Stimulated activated CD8-positive, alpha-beta memory T cell treated with anti-CD3 and anti-CD28 coated beads, Interleukin-12 subunit alpha, Interleukin-12 subunit beta, amount 100 ng/mL, for 1 hour (primary cell): ENCODE measurements around the gene SH2D3A.
"Not testable (repeated sequence)": the region's sequence is repeated elsewhere in the genome, so short reads cannot be mapped to it uniquely, and the experiment has no call there.

Experiments used
- DNase-seq: peaks from one replicate; pipeline ENCODE4 v3.0.0-alpha.2; 2020; ENCODE audit warnings: low read depth

The SH2D3A gene

GRCh38 chr19:6761053-6761676 lies 6.1 kb downstream of the SH2D3A start:
- DNase-seq: no peak

DNA sequence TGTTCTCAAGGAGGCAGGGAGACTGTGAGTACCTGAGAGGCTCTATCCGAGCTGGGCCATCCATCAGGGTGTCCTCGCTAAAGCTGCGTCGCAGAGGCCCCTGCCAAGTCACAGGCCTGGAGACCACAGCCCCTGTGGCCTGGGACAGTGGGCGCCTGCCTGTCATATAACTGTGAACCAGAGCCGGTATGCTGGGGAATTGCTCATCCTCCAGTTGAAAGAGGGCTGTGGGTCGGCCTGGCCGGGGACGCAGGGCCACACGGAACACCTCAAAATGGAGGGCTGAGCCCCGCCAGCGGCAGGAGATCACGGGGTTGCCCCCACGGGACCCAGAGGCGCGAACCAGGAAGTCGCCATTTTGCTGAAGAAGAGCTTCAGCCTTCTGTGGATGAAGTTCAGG lies 6.6 kb downstream of the SH2D3A start:
- no peak for DNase-seq

DNA sequence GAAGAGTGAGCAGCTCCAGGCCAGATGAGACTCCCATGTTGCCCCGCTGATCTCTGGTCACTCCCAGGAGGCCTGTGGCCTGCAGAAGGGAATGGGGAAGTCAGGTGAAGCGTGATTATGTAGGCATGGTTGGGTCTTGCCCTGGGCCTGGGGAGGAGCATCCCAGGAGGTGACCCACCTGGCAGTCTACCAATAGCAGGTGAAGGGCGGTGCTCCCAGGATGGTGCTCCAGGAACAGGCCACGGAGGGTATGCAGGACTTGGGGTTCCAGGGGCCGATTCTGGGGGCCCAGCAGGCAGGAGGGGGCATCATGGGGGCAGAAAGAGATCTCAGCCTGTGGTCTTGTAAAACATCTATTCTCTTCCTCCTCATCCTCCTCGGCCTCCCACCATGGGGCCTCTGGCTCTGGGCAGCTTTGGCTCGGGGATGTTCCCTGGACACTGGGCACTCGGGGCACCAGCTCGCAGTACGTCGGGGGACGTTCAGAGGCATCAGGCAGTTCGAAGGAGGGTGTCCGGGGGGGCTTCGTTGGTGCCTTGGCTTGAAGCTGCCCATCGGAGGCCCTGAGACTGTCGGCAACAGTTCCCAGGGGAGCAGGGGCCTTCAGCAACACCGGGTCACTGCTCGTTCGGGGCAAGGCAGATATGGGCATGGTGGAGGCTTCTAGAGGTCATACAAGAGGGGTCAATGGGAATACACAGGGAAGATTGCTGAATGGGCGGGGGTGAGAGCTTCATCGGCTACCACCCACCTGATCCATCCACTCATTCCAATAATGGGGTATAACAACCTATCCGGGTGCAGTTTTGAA lies 12.4 kb downstream of the SH2D3A start:
- DNase-seq: no peak

DNA sequence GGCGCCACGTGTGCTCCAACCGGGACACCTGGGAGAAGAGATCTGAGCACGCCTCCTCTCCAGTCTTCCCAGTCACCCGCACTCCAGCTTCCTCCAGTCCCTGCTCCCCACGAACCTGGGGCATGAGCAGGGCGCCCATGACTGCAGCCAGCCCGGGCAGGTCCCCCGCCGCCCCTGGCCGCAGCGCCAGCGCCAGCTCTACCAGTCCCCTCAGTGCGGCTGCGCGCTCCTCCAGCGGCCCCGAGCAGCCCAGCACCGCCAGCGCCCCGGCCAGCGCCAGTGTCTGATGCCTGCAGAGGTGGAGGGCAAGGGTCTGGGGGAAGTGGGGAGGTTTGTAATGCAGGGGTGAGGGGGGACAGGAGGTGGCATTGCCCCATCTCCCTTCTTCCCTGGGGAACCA lies 13.1 kb downstream of the SH2D3A start:
- DNase-seq: no peak

DNA sequence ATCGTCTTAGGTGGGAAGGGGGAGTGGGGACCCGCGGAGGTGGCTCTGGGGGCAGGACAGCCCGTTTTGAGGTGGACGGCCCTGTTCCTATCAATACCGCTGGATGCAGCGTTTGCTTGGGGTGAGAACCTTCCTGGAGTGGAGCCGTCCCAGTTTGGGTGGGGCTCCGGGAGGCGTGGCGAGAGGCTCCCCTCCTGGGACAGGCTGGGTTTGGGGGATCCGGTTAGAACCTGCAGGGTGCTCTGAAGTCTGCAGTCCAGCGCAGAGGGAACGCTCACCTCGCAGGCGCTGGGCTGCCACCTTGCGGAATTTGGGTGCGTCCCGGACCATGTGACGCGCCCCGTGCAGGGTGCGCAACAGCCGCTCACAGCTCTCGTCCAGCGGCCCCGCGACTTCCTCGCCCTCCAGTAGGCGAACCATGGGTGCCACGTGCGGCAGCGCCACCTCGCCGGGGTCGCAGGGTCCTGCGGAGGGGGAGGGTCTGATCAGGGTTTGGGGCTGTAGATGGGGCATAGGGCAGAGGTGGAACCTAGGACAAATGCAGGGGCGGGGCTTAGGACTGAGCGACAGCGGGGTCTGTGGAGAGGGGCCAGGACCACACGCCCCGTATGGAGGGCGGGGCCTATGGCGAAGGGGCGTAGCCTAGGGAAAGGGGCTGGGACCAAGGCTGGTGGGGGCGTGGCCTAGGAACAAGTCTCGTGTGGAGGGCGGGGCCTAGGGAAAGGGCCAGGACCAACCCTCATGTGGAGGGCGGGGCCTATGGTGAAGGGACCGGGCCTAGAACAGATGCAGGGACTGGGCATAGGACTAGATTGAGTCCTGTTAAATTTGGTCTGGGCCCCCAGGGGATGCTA lies 13.8 kb downstream of the SH2D3A start:
- DNase-seq: peak; percentile 61

GRCh38 chr19:6752256-6753177 lies 14.7 kb downstream of the SH2D3A start:
- DNase-seq: no peak

GRCh38 chr19:6751189-6751588 lies 16.0 kb downstream of the SH2D3A start:
- DNase-seq: no peak

- no peak for DNase-seq
Measured at GRCh38 chr19:6750062-6750461, 17.2 kb downstream of the SH2D3A start.

- not testable (repeated sequence) for DNase-seq
Measured at GRCh38 chr19:6748543-6748942, 18.7 kb downstream of the SH2D3A start.

DNA sequence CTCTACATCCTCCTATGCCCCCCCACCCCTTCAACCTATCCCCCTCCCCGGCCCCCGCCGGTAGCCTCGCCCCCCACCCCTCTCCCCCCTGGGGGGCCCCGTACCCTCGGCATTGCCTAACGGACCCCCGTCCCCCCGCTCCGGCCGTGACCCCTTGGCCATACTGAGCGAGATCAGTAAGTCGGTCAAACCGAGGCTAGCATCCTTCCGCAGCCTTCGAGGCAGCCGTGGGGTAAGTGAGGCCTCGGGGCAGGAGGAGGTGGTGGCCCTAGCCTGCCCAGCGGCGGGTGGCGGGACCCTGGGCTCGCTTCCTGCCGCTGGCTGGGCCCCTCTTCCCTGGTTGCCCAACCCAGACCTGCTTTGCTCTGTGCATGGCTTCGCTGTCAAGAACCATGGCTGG lies 21.3 kb downstream of the SH2D3A start:
- DNase-seq: no peak

DNA sequence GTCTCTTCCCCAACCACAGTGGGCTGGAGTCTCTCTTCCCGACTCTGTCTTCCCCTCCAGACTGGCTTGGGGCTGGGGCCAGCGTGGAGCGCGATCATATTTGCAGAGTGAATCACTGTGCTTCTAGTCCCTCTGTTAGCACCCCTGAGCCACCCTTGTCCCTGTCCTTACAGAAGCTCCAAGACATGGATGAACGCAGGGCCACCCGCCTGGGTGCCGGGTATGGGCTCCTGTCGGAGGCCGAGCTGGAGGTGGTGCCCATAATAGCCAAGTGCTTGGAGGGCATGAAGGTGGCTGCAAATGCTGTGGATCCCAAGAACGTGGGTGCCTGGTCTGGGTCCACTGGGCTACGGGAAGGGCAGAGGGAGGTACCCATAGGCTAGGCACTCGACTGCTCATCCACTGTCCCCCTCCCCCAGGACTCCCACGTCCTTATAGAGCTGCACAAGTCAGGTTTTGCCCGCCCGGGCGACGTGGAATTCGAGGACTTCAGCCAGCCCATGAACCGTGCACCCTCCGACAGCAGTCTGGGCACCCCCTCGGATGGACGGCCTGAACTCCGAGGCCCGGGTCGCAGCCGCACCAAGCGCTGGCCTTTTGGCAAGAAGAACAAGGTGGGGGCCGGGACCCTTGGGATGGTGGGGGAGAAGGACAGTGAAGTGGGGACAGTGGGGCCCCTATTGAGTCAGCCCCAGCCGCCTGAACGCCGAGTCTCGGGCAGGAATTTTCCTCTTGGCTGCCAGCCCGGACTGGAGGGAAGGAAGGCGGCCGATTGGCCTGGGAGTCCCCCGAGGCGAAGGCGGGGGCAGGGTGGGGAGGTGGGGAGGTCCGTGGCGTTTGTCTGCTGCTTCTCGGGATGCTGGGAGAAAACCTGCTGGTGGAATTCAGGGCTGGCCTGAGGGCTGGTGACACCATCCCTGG lies 22.6 kb downstream of the SH2D3A start:
- DNase-seq: no peak

- no peak for DNase-seq
Measured at GRCh38 chr19:6743714-6744380, 23.4 kb downstream of the SH2D3A start.

DNA sequence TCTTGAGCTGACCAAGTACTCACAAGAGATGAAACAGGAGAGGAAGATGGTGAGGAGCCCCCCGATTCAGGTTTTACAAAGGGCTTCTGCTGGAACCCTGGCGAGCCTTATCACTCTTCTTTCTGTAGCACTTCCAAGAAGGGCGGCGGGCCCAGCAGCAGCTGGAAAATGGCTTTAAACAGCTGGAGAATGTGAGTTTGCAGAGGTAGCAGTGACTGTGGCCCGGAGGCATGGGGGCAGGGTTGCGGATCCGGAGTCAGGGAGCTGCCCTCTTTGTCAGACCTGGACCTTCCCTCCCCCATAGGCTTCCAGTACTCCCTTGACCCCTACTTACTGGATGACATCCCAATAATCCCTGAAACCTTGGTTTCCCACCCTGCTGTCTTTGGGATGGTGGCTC lies 24.2 kb downstream of the SH2D3A start:
- DNase-seq: no peak

GRCh38 chr19:6740589-6741343 lies 26.5 kb downstream of the SH2D3A start:
- no peak for DNase-seq

GRCh38 chr19:6739883-6740588 lies 27.2 kb downstream of the SH2D3A start:
- DNase-seq: no peak

- DNase-seq: peak; percentile 66
Measured at GRCh38 chr19:6739390-6739882, 27.8 kb downstream of the SH2D3A start, which contains the start of gene TRIP10. TSS of gene TRIP10 (plus strand) at chr19:6739680. CDS start at chr19:6739762, 82 bp downstream.

DNA sequence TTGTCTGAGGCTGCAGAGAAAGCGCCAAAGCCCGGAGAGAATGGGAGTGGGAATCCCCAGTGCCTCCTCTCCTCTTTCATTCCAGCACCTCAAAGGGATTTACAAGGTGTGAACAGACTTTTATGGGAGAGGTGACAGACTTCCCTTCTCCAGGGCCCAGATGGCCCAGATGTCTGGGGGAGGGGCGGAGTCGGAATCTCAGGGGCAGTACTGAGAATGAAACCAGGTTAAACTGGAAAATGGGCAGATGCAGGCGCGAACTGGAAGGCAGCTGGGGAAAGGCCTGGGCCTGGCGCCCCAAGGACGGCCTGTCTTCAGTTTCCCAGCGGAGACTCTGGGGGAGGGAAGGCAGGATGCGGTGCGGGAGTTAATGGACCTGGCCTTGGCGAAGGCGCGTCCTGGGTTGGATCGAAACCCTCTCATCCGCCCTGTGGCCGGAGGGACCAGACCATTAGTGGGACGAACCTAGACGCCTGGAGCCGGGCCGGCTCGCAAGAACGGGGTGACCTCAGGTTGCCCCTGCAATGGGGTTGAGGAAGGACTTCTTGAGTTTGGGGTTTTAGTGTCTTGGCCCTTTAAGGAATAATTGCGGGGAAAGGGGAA lies 28.3 kb downstream of the SH2D3A start:
- no peak for DNase-seq
